Hepatocyte (in vitro differentiated cells): Measurements from ENCODE around the gene TCF7.

Experiments
- EZH2 ChIP-seq: fragments of 200-600 bp; sonication (generic); IDR thresholded peaks from 2 replicates; pipeline ENCODE4 v1.6.1; 2016; ENCODE audit warnings: antibody characterized with exemption, mild to moderate bottlenecking, borderline replicate concordance
- TF ChIP-seq, protein P1 (sequence below): fragments of 200-600 bp; sonication (generic); IDR thresholded peaks from 2 replicates; pipeline ENCODE4 v1.5.1; 2016; ENCODE audit warnings: antibody characterized with exemption, mild to moderate bottlenecking; ENCODE audit not compliant: poor library complexity

DNA sequence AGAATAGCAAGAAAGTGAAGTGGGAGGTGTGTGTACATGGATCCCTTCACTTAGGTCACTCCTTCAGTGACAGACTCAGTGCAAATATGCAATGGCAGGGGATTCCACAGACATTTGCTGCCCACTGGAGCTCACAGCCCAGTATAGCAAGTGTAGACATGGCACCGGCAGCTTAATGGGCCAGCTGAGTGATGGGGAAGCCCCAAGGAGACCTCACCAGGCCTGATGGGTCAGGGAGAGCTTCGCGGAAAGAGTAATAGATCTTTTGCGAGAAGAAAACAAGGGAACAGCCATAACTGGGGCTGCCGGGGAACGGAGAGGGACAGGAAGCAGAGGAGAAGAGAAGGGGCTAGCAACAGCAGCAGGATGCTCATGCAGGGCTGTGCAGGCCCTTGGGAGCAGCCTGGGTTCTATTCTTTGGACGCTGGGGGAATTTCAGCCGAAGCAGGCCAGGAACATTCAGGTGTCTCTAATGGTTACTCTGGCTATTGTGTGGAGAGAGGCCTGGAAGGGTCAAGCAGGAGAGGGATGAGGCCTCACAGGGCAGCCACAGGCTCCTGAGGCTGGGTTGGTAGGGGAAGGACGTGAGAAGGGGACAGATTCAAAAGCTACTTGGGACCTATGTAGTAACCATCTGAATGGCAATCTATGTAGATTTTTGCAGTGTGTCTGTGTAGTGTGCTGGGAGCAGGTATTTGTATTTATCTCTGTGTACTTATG lies 27.0 kb downstream of the TCF7 start:
- TF ChIP-seq, protein P1, sequence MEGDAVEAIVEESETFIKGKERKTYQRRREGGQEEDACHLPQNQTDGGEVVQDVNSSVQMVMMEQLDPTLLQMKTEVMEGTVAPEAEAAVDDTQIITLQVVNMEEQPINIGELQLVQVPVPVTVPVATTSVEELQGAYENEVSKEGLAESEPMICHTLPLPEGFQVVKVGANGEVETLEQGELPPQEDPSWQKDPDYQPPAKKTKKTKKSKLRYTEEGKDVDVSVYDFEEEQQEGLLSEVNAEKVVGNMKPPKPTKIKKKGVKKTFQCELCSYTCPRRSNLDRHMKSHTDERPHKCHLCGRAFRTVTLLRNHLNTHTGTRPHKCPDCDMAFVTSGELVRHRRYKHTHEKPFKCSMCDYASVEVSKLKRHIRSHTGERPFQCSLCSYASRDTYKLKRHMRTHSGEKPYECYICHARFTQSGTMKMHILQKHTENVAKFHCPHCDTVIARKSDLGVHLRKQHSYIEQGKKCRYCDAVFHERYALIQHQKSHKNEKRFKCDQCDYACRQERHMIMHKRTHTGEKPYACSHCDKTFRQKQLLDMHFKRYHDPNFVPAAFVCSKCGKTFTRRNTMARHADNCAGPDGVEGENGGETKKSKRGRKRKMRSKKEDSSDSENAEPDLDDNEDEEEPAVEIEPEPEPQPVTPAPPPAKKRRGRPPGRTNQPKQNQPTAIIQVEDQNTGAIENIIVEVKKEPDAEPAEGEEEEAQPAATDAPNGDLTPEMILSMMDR, result no peak
- TF ChIP-seq EZH2, result no peak
